Stimulated activated naive CD8-positive, alpha-beta T cell treated with anti-CD3 and anti-CD28 coated beads, Interleukin-15, Interleukin-2, amounts not matched to agents 100 U/mL and 50 U/mL, for 24 hours (primary cell): ENCODE data around the gene CDV3.

Experiments
- ATAC-seq: fragments of 150-1000 bp; cut with Tn5 transposase; one replicate; pipeline ENCODE4 v1.10.0; 2021
- DNase-seq: peaks from one replicate; pipeline ENCODE4 v3.0.0; 2021

The CDV3 gene

GRCh38 chr3:133568294-133569014 lies 5.0 kb upstream of the CDV3 start:
- ATAC-seq (no peak), DNase-seq (no peak)

- no peak for ATAC-seq
- DNase-seq: no peak
These were observed 3.1 kb upstream of the CDV3 start for GRCh38 chr3:133570139-133570936.

GRCh38 chr3:133570937-133571320 lies 2.6 kb upstream of the CDV3 start:
- DNase-seq: no peak
- ATAC-seq: no peak

GRCh38 chr3:133572158-133573053 lies 1.1 kb upstream of the CDV3 start:
- ATAC-seq (no peak), DNase-seq (peak; percentile 13)

- ATAC-seq: peak; percentile 84
- DNase-seq: peak; percentile 100
These were observed 345 bp upstream of the CDV3 start for GRCh38 chr3:133573054-133573628.

- DNase-seq (peak; percentile 76), ATAC-seq (peak; percentile 60)
These were observed 885 bp downstream of the CDV3 start for GRCh38 chr3:133574260-133574881.

GRCh38 chr3:133575086-133575485 lies 1.6 kb downstream of the CDV3 start:
- ATAC-seq (no peak), DNase-seq (no peak)

- no peak for DNase-seq
- ATAC-seq: no peak
These were observed 2.7 kb downstream of the CDV3 start for GRCh38 chr3:133576169-133576568.

- no peak for ATAC-seq
These were observed 5.2 kb downstream of the CDV3 start for GRCh38 chr3:133578548-133579191.

GRCh38 chr3:133583396-133583795 lies 9.9 kb downstream of the CDV3 start:
- ATAC-seq: no peak
- DNase-seq: no peak

More at GRCh38 chr3:133578548-133579191, 5.2 kb downstream of the CDV3 start:
- no peak for DNase-seq

GRCh38 chr3:133588035-133588434 lies 14.5 kb downstream of the CDV3 start:
- DNase-seq (no peak), ATAC-seq (no peak)

- DNase-seq (no peak), ATAC-seq (no peak)
These were observed 15.4 kb downstream of the CDV3 start for GRCh38 chr3:133588784-133589465.

GRCh38 chr3:133589503-133589902 lies 16.0 kb downstream of the CDV3 start:
- no peak for DNase-seq
- no peak for ATAC-seq

GRCh38 chr3:133591271-133591742 lies 17.8 kb downstream of the CDV3 start:
- ATAC-seq (no peak), DNase-seq (no peak)

GRCh38 chr3:133592843-133593242 lies 19.4 kb downstream of the CDV3 start:
- peak; percentile 30 for ATAC-seq

GRCh38 chr3:133593243-133593642 lies 19.8 kb downstream of the CDV3 start:
- ATAC-seq (no peak), DNase-seq (no peak)

More at GRCh38 chr3:133592843-133593242, 19.4 kb downstream of the CDV3 start:
- peak; percentile 27 for DNase-seq

GRCh38 chr3:133595341-133595740 lies 21.9 kb downstream of the CDV3 start:
- DNase-seq (peak; percentile 26), ATAC-seq (peak; percentile 94)

- ATAC-seq (no peak), DNase-seq (no peak)
These were observed 24.9 kb downstream of the CDV3 start for GRCh38 chr3:133598405-133598804.

GRCh38 chr3:133599280-133599679 lies 25.8 kb downstream of the CDV3 start:
- ATAC-seq (no peak), DNase-seq (no peak)

GRCh38 chr3:133600572-133601081 lies 27.1 kb downstream of the CDV3 start:
- ATAC-seq (no peak), DNase-seq (no peak)
